Measurements from ENCODE around the gene PSME1. TPM values are rescaled to one million over a fixed set of nuclear protein-coding genes. Genes with fewer than 3 reads are reported as not detected.

Gene PSME1
- total RNA-seq, 2 donors from 2014 or later = 68.6 to 108 TPM

GRCh38 chr14:24117179-24117578 lies 18.8 kb upstream of the PSME1 start:
- H3K9me3 ChIP-seq (ENCODE audit: control insufficient read depth, low read length) = no peaks in the 10 kb centered on the region
- TF ChIP-seq CTCF (conservative IDR thresholded peaks at IDR 0.05) = no peak
- no peaks in the 10 kb centered on the region for H3K27me3 ChIP-seq (ENCODE audit: control insufficient read depth, insufficient read depth, low read length, poor library complexity, severe bottlenecking)
- H3K36me3 ChIP-seq (ENCODE audit: control insufficient read depth, insufficient read depth, low read length) = peaks cover 47% of the 10 kb centered on the region
- H3K27me3 Mint-ChIP-seq (ENCODE audit: insufficient read depth) = no peaks in the 10 kb centered on the region
- no peak overlapping the region for H3K4me3 Mint-ChIP-seq
- H3K27ac Mint-ChIP-seq = no peak overlapping the region
- H3K4me1 Mint-ChIP-seq = peaks cover 15% of the 10 kb centered on the region
- 90 to 97% methylated on average over 4 to 6 of the region's 6 CpGs for WGBS, 2 experiments (ENCODE audit: insufficient coverage in 1 of 2, insufficient read length in 1 of 2)
- no peak overlapping the region for H3K4me3 ChIP-seq (ENCODE audit: low read length)
- H3K4me1 ChIP-seq (ENCODE audit: control insufficient read depth, insufficient read depth, low read length) = no peaks in the 10 kb centered on the region
- DNase-seq = no peak
- no peak overlapping the region for H3K27ac ChIP-seq (ENCODE audit: low read depth, low read length)
- H3K36me3 Mint-ChIP-seq (ENCODE audit: low read depth) = peaks cover 42% of the 10 kb centered on the region
- H3K9ac ChIP-seq (ENCODE audit: extremely low read depth, low read length, poor library complexity, severe bottlenecking) = no peak overlapping the region
- H3K9me3 Mint-ChIP-seq = no peaks in the 10 kb centered on the region

- H3K4me3 ChIP-seq (ENCODE audit: low read length) = no peak overlapping the region
- Mint-ChIP-seq H3K4me3 (no peak overlapping the region), H3K36me3 (ENCODE audit: low read depth) (peaks cover 55% of the 10 kb centered on the region), H3K27ac (no peak overlapping the region), H3K27me3 (ENCODE audit: insufficient read depth) (no peaks in the 10 kb centered on the region), H3K4me1 (peaks cover 19% of the 10 kb centered on the region), H3K9me3 (no peaks in the 10 kb centered on the region)
- DNase-seq = no peak
- H3K27me3 ChIP-seq (ENCODE audit: control insufficient read depth, insufficient read depth, low read length, poor library complexity, severe bottlenecking) = no peaks in the 10 kb centered on the region
- H3K36me3 ChIP-seq (ENCODE audit: control insufficient read depth, insufficient read depth, low read length) = peaks cover 66% of the 10 kb centered on the region
- H3K4me1 ChIP-seq (ENCODE audit: control insufficient read depth, insufficient read depth, low read length) = no peaks in the 10 kb centered on the region
- no peaks in the 10 kb centered on the region for H3K9me3 ChIP-seq (ENCODE audit: control insufficient read depth, low read length)
- TF ChIP-seq CTCF (conservative IDR thresholded peaks at IDR 0.05) = no peak
- 96 to 100% methylated on average over 3 to 6 of the region's 6 CpGs for WGBS, 2 experiments (ENCODE audit: insufficient coverage in 1 of 2, insufficient read length in 1 of 2)
- no peak overlapping the region for H3K27ac ChIP-seq (ENCODE audit: low read depth, low read length)
- no peak overlapping the region for H3K9ac ChIP-seq (ENCODE audit: extremely low read depth, low read length, poor library complexity, severe bottlenecking)
These were observed 16.3 kb upstream of the PSME1 start for GRCh38 chr14:24119691-24120090.

DNA sequence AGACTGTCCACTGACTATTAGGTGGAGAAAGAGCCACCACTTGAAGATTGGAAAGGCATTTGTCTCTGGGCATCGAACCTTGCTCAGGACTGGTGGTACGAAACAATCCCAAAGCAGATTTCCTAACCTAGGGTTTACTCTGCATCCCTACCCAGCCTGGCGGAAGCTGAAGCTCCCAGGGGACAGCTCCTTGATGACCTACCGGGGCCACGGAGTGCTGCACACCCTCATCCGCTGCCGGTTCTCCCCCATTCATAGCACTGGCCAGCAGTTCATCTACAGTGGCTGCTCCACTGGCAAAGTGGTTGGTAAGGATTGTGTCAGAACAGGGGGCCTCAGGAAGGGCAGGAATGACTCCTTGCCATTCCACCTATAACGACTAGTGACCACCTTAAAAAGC lies 14.8 kb upstream of the PSME1 start:
- DNase-seq = no peak
- Mint-ChIP-seq H3K27ac (no peak overlapping the region), H3K4me3 (no peak overlapping the region), H3K27me3 (ENCODE audit: insufficient read depth) (no peaks in the 10 kb centered on the region), H3K36me3 (ENCODE audit: low read depth) (peaks cover 59% of the 10 kb centered on the region), H3K4me1 (peaks cover 9% of the 10 kb centered on the region), H3K9me3 (no peaks in the 10 kb centered on the region)
- H3K36me3 ChIP-seq (ENCODE audit: control insufficient read depth, insufficient read depth, low read length) = peaks cover 65% of the 10 kb centered on the region
- H3K27me3 ChIP-seq (ENCODE audit: control insufficient read depth, insufficient read depth, low read length, poor library complexity, severe bottlenecking) = no peaks in the 10 kb centered on the region
- no peaks in the 10 kb centered on the region for H3K9me3 ChIP-seq (ENCODE audit: control insufficient read depth, low read length)
- no peak overlapping the region for H3K27ac ChIP-seq (ENCODE audit: low read depth, low read length)
- no peak overlapping the region for H3K9ac ChIP-seq (ENCODE audit: extremely low read depth, low read length, poor library complexity, severe bottlenecking)
- 95 to 97% methylated on average over 7 to 8 of the region's 8 CpGs for WGBS, 2 experiments (ENCODE audit: insufficient coverage in 1 of 2, insufficient read length in 1 of 2)
- no peak overlapping the region for H3K4me3 ChIP-seq (ENCODE audit: low read length)
- no peak for TF ChIP-seq CTCF (conservative IDR thresholded peaks at IDR 0.05)
- H3K4me1 ChIP-seq (ENCODE audit: control insufficient read depth, insufficient read depth, low read length) = no peaks in the 10 kb centered on the region

All from endodermal cell (in vitro differentiated cells).